ENCODE data around the gene FRMD4B.

- TF ChIP-seq, protein P1, sequence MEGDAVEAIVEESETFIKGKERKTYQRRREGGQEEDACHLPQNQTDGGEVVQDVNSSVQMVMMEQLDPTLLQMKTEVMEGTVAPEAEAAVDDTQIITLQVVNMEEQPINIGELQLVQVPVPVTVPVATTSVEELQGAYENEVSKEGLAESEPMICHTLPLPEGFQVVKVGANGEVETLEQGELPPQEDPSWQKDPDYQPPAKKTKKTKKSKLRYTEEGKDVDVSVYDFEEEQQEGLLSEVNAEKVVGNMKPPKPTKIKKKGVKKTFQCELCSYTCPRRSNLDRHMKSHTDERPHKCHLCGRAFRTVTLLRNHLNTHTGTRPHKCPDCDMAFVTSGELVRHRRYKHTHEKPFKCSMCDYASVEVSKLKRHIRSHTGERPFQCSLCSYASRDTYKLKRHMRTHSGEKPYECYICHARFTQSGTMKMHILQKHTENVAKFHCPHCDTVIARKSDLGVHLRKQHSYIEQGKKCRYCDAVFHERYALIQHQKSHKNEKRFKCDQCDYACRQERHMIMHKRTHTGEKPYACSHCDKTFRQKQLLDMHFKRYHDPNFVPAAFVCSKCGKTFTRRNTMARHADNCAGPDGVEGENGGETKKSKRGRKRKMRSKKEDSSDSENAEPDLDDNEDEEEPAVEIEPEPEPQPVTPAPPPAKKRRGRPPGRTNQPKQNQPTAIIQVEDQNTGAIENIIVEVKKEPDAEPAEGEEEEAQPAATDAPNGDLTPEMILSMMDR (conservative IDR thresholded peaks at IDR 0.05; ENCODE audit: low read depth in 2 of 2): no peak
- TF ChIP-seq NANOG (IDR thresholded peaks at IDR 0.05; ENCODE audit: borderline replicate concordance) (no peak), CREB1 (CRISPR knock-in tag; IDR thresholded peaks at IDR 0.05; ENCODE audit: low read depth) (no peak), POLR2AphosphoS5 (IDR thresholded peaks at IDR 0.05; ENCODE audit: low read depth) (no peak), JUNB (IDR thresholded peaks at IDR 0.05; ENCODE audit: unreplicated experiment) (no peak), EZH2 (IDR thresholded peaks at IDR 0.05; ENCODE audit: low read depth, unreplicated experiment) (no peak), EZH2phosphoT487 (IDR thresholded peaks at IDR 0.05; ENCODE audit: unreplicated experiment) (no peak), ZNF114 (CRISPR knock-in tag; IDR thresholded peaks at IDR 0.05) (no peak), STAT1 (IDR thresholded peaks at IDR 0.05; ENCODE audit: unreplicated experiment) (no peak), ZNF331 (CRISPR knock-in tag; IDR thresholded peaks at IDR 0.05; ENCODE audit: low read depth) (no peak), REST (IDR thresholded peaks at IDR 0.05; ENCODE audit: unreplicated experiment) (no peak)
Measured at GRCh38 chr3:69359339-69359893, 26.5 kb downstream of the FRMD4B start.
